Osteoblast (primary cell): ENCODE results near the gene SCGN. TPM values are rescaled to one million over a fixed set of nuclear protein-coding genes. Genes with fewer than 3 reads are reported as not detected.

Experiments
- DNase-seq: peaks from one replicate; pipeline ENCODE4 v3.0.0; 2011; ENCODE audit warnings: low spot score, mixed read lengths; ENCODE audit not compliant: insufficient read length; ENCODE audit errors: missing footprints
- H2AFZ ChIP-seq: 2 replicates; pipeline ENCODE4 v1.6.0; 2011; ENCODE audit warnings: mild to moderate bottlenecking, low read length
- H3K27ac ChIP-seq: 2 replicates; pipeline ENCODE4 v1.5.1; 2011; ENCODE audit warnings: mild to moderate bottlenecking, low read depth, low read length, moderate library complexity
- H3K27me3 ChIP-seq: 2 replicates; pipeline ENCODE4 v1.6.0; 2012; ENCODE audit warnings: mild to moderate bottlenecking, control low read depth, inconsistent platforms, low read length, moderate library complexity; ENCODE audit not compliant: insufficient read depth
- H3K36me3 ChIP-seq: 2 replicates; pipeline ENCODE4 v1.5.1; 2011; ENCODE audit warnings: mild to moderate bottlenecking, low read length, control low read depth, moderate library complexity; ENCODE audit not compliant: insufficient read depth
- H3K4me1 ChIP-seq: 2 replicates; pipeline ENCODE4 v1.5.1; 2011; ENCODE audit warnings: mild to moderate bottlenecking, low read length, control low read depth, moderate library complexity; ENCODE audit not compliant: insufficient read depth
- H3K4me2 ChIP-seq: 2 replicates; pipeline ENCODE4 v1.6.0; 2011; ENCODE audit warnings: mild to moderate bottlenecking, low read length; ENCODE audit not compliant: insufficient read depth
- H3K4me3 ChIP-seq: fragments of 200-600 bp; sonication (generic); 3 replicates; pipeline ENCODE4 v1.5.1; 2012; ENCODE audit warnings: mild to moderate bottlenecking, low read length, inconsistent platforms; ENCODE audit not compliant: insufficient read depth
- H3K79me2 ChIP-seq: 2 replicates; pipeline ENCODE4 v1.6.0; 2012; ENCODE audit warnings: mild to moderate bottlenecking, low read length, control low read depth, inconsistent platforms; ENCODE audit not compliant: insufficient read depth
- H3K9me3 ChIP-seq: 2 replicates; pipeline ENCODE4 v1.5.1; 2011; ENCODE audit warnings: low read depth, low read length, control low read depth
- H4K20me1 ChIP-seq: 2 replicates; pipeline ENCODE4 v1.6.0; 2012; ENCODE audit warnings: mild to moderate bottlenecking, low read length, control low read depth; ENCODE audit not compliant: insufficient read depth
- CTCF ChIP-seq: IDR thresholded peaks from 2 replicates; pipeline ENCODE4 v1.5.1; 2011; ENCODE audit warnings: mild to moderate bottlenecking, low read depth, low read length, moderate library complexity; ENCODE audit errors: extremely low read depth
- total RNA-seq: library from RNA; depleted of rRNA; stranded (reverse); fragments of >200 nt; gene quantifications from 2 replicates; pipeline ENCODE4 v1.2.3, GENCODE V29; 2012

SCGN gene
- total RNA-seq, 1 donor, result not detected

- Histone ChIP-seq H3K27ac (no peak overlapping the region), H3K27me3 (peaks cover 4% of the 10 kb centered on the region), H3K4me2 (no peak overlapping the region), H4K20me1 (no peaks in the 10 kb centered on the region), H3K4me1 (no peaks in the 10 kb centered on the region), H3K9me3 (no peaks in the 10 kb centered on the region), H3K79me2 (no peaks in the 10 kb centered on the region), H3K36me3 (no peaks in the 10 kb centered on the region), H2AFZ (no peak overlapping the region), H3K4me3 (no peak overlapping the region)
- peak; percentile 73 for TF ChIP-seq CTCF
- peak; percentile 63 for DNase-seq
These were observed 66.1 kb downstream of the SCGN start for GRCh38 chr6:25717866-25718740.

GRCh38 chr6:25726122-25726911 is 74.3 kb downstream of the SCGN start:
- H3K4me3 ChIP-seq, result no peak overlapping the region
- no peaks in the 10 kb centered on the region for H3K36me3 ChIP-seq
- no peaks in the 10 kb centered on the region for H3K79me2 ChIP-seq

GRCh38 chr6:25727028-25727427 is 75.0 kb downstream of the SCGN start:
- Histone ChIP-seq H4K20me1 (no peaks in the 10 kb centered on the region), H2AFZ (no peak overlapping the region), H3K4me3 (no peak overlapping the region), H3K4me1 (no peaks in the 10 kb centered on the region), H3K79me2 (no peaks in the 10 kb centered on the region), H3K27ac (no peak overlapping the region), H3K27me3 (no peaks in the 10 kb centered on the region), H3K36me3 (no peaks in the 10 kb centered on the region), H3K4me2 (no peak overlapping the region), H3K9me3 (no peaks in the 10 kb centered on the region)
- DNase-seq, result no peak
- TF ChIP-seq CTCF, result no peak

More at GRCh38 chr6:25726122-25726911, 74.3 kb downstream of the SCGN start:
- Histone ChIP-seq H3K9me3 (no peaks in the 10 kb centered on the region), H3K27me3 (no peaks in the 10 kb centered on the region), H4K20me1 (no peaks in the 10 kb centered on the region), H2AFZ (no peak overlapping the region), H3K4me1 (no peaks in the 10 kb centered on the region), H3K4me2 (no peak overlapping the region), H3K27ac (no peak overlapping the region)
- no peak for TF ChIP-seq CTCF
- no peak for DNase-seq

- Histone ChIP-seq H4K20me1 (no peaks in the 10 kb centered on the region), H3K4me3 (no peak overlapping the region), H3K27me3 (no peaks in the 10 kb centered on the region), H2AFZ (no peak overlapping the region), H3K4me1 (no peaks in the 10 kb centered on the region), H3K9me3 (no peaks in the 10 kb centered on the region), H3K79me2 (no peaks in the 10 kb centered on the region), H3K27ac (no peak overlapping the region), H3K4me2 (no peak overlapping the region), H3K36me3 (no peaks in the 10 kb centered on the region)
- DNase-seq, result peak; percentile 61
- no peak for TF ChIP-seq CTCF
These were observed 78.9 kb downstream of the SCGN start for GRCh38 chr6:25730907-25731306.
